Cardiac muscle cell (in vitro differentiated cells and primary cell): ENCODE measurements around the gene VSTM1. TPM values are rescaled to one million over a fixed set of nuclear protein-coding genes. Genes with fewer than 3 reads are reported as not detected.
A peak's percentile ranks its signal among the peaks of the same experiment; 100 is the strongest.

ENCODE experiments used
- DNase-seq, 2 donors: peaks; one replicate each; pipeline versions ENCODE4 v3.0.0 to v3.0.0-alpha.2; 2010 to 2017; ENCODE audit warnings: low read depth in 1 of 2, low spot score in 1 of 2
- H3K27ac ChIP-seq: fragments of 200-600 bp; sonication (generic); 2 replicates; pipeline ENCODE4 v1.5.1; 2016
- H3K27me3 ChIP-seq: fragments of 200-600 bp; sonication (generic); 2 replicates; pipeline ENCODE4 v1.6.0; 2016; ENCODE audit warnings: control low read depth
- H3K36me3 ChIP-seq: fragments of 200-600 bp; sonication (generic); 2 replicates; pipeline ENCODE4 v1.5.1; 2016; ENCODE audit warnings: control low read depth
- H3K4me1 ChIP-seq: fragments of 200-600 bp; sonication (generic); 2 replicates; pipeline ENCODE4 v1.8.1; 2017; ENCODE audit warnings: low read depth, mild to moderate bottlenecking, mixed run types
- H3K4me3 ChIP-seq: fragments of 200-600 bp; sonication (generic); 2 replicates; pipeline ENCODE4 v1.5.1; 2016; ENCODE audit warnings: mild to moderate bottlenecking
- H3K9me3 ChIP-seq: fragments of 200-600 bp; sonication (generic); 2 replicates; pipeline ENCODE4 v1.5.1; 2017; ENCODE audit warnings: low read depth, mild to moderate bottlenecking, control low read depth
- polyA plus RNA-seq: library from polyadenylated mRNA; unstranded; fragments of >200 nt; fragmentation: Nextera tagmentation; extraction: Ambion mirVana; gene quantifications from 2 replicates; pipeline ENCODE4 v1.2.1, GENCODE V29; 2016
- total RNA-seq: library from RNA; depleted of rRNA; stranded (reverse); fragments of >200 nt; gene quantifications from 2 replicates; pipeline ENCODE4 v1.2.3, GENCODE V29; 2016
- TF ChIP-seq, protein P1 (sequence below): IDR thresholded peaks from 2 replicates; pipeline ENCODE4 v1.5.1; 2012; ENCODE audit warnings: low read depth, mild to moderate bottlenecking, low read length

VSTM1 gene
- total and polyA plus RNA-seq, 2 experiments from 2014 or later: not detected

DNA sequence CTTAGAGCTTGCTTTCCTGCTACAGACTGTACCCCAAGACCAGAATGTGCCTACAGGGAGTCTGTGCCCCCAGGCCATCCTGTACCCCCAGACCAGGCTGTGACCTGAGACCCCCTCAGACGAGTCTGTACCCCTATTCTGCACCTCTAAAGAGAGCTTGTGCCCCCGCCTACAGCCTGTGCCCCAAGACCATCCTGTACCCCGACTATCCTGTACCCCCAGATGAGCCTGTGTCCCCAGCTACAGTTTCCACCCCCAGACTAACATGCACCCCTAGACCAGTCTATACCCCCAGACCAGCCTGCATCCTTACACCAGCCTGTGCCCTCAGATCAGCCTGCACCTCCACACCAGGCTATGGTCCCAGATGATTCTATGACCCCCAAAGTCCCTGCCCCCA is 70.2 kb downstream of the VSTM1 start:
- no peak for DNase-seq
- H3K4me3 ChIP-seq: no peak overlapping the region
- H3K27me3 ChIP-seq: no peaks in the 10 kb centered on the region
- H3K4me1 ChIP-seq: peaks cover 7% of the 10 kb centered on the region
- TF ChIP-seq, protein P1, sequence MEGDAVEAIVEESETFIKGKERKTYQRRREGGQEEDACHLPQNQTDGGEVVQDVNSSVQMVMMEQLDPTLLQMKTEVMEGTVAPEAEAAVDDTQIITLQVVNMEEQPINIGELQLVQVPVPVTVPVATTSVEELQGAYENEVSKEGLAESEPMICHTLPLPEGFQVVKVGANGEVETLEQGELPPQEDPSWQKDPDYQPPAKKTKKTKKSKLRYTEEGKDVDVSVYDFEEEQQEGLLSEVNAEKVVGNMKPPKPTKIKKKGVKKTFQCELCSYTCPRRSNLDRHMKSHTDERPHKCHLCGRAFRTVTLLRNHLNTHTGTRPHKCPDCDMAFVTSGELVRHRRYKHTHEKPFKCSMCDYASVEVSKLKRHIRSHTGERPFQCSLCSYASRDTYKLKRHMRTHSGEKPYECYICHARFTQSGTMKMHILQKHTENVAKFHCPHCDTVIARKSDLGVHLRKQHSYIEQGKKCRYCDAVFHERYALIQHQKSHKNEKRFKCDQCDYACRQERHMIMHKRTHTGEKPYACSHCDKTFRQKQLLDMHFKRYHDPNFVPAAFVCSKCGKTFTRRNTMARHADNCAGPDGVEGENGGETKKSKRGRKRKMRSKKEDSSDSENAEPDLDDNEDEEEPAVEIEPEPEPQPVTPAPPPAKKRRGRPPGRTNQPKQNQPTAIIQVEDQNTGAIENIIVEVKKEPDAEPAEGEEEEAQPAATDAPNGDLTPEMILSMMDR: no peak
- no peaks in the 10 kb centered on the region for H3K36me3 ChIP-seq
- no peaks in the 10 kb centered on the region for H3K9me3 ChIP-seq
- H3K27ac ChIP-seq: no peak overlapping the region

DNA sequence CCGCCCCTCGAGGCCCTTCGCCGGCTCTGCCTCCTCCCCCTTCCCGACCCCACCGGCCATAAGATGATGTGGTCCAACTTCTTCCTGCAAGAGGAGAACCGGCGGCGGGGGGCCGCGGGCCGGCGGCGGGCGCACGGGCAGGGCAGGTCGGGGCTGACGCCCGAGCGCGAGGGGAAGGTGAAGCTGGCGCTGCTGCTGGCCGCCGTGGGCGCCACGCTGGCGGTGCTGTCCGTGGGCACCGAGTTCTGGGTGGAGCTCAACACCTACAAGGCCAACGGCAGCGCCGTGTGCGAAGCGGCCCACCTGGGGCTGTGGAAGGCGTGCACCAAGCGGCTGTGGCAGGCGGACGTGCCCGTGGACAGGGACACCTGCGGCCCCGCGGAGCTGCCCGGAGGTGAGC is 70.9 kb downstream of the VSTM1 start:
- H3K27ac ChIP-seq: no peak overlapping the region
- H3K9me3 ChIP-seq: no peaks in the 10 kb centered on the region
- H3K36me3 ChIP-seq: no peaks in the 10 kb centered on the region
- no peaks in the 10 kb centered on the region for H3K27me3 ChIP-seq
- H3K4me3 ChIP-seq: no peak overlapping the region
- no peak for DNase-seq
- peaks cover 7% of the 10 kb centered on the region for H3K4me1 ChIP-seq
- TF ChIP-seq, protein P1: no peak

DNA sequence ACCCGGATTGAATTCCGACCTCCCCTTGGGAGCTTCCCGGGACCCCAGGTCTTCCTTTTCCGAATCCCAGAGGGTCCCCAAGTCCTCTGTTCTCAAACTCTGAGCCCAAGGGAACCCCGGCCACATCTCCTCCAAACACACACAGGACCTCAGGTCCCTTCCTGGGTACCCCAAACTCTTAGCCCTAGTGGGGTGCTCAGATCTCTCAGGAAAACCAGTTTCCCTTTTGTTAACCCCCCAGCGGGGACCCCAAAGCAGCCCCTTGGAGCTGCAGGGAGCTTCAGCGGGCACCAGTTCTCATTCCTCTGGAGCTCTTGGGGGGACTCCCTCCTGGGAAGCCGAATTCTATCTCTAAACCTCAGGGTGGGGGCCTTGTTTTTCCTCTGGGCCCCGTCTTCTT is 71.5 kb downstream of the VSTM1 start:
- Histone ChIP-seq H3K4me3 (peak overlapping the region; percentile 47), H3K4me1 (peaks cover 7% of the 10 kb centered on the region), H3K9me3 (no peaks in the 10 kb centered on the region), H3K27me3 (no peaks in the 10 kb centered on the region), H3K27ac (peak overlapping the region; percentile 88), H3K36me3 (no peaks in the 10 kb centered on the region)
- no peak for DNase-seq
- TF ChIP-seq, protein P1: no peak

DNA sequence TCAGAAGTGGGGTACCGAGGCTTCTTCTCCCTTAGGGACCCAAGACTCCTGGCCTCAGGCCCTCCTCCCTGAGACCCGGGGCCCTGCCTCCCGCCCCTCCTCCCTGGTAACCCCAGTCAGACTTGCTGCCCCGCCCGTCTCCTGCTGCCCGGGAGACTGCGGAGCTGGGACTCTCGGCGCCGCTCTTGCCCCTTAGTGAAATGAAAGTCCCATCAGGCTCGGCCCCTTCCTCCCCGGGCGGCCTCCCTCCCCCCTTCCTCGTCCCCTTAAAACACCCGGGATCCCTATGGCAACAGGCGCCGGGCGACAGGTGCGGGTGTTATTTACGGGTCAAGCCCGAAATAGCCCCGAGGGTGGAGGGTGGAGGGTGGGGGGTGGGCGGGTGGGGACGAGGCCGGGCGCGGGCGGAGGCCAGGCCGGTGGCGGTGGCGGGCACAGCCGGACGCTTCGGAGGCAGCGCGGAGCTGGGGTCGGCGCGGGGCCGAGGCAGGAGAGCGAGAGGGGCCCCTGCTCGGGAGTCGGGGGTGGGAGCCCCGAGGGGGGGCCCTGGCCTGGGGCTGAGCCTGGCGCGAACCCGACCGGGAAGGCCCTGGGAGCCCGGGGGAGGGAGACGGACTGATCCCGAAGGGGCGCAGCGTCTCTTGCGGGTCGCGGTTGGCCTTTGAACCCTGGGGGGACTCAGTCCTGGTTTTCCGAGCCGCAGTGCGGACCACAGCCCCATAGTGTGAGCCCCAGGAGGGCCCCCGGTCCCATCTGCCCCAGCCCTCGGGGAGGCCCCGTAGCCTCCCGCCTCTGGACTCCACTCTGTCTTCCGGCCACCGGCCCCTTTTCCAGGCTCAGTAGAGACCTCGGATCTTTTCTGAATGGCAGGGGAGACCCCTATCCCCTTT is 72.2 kb downstream of the VSTM1 start, which contains the start of gene CACNG6:
Gene CACNG6, plus strand, starts transcription at position 414 of the 890 bp plus-strand sequence. CDS start 1,241 bp downstream, outside the sequence.
- TF ChIP-seq, protein P1: no peak
- H3K36me3 ChIP-seq: no peaks in the 10 kb centered on the region
- H3K27me3 ChIP-seq: no peaks in the 10 kb centered on the region
- no peaks in the 10 kb centered on the region for H3K9me3 ChIP-seq
- H3K4me3 ChIP-seq: peak within 1 kb of the TSS; percentile 47
- H3K27ac ChIP-seq: peak within 1 kb of the TSS; percentile 88
- DNase-seq: peak; percentile 60 to 94
- H3K4me1 ChIP-seq: peaks cover 7% of the 10 kb centered on the region

Other genes with a start within 250 kb of the VSTM1 start
- gene NLRP12, start 239.6 kb downstream of the VSTM1 start, total RNA-seq: 0.21 TPM in 1 of 2 replicates, not detected in the other
- gene NLRP12, start 239.6 kb downstream of the VSTM1 start, polyA plus RNA-seq: not detected in 2 replicates
- gene MYADM, start 196.0 kb downstream of the VSTM1 start, total RNA-seq: 115 and 150 TPM in 2 replicates
- gene MYADM, start 196.0 kb downstream of the VSTM1 start, polyA plus RNA-seq: 166 and 183 TPM in 2 replicates
- gene PRKCG, start 181.7 kb downstream of the VSTM1 start, total RNA-seq: 0.63 and 4.3 TPM in 2 replicates
- 3.2 and 4.2 TPM in 2 replicates for gene PRKCG, start 181.7 kb downstream of the VSTM1 start, polyA plus RNA-seq
- gene CACNG7, start 154.6 kb downstream of the VSTM1 start, total RNA-seq: 0.60 and 1.9 TPM in 2 replicates
- 0.11 and 0.19 TPM in 2 replicates for gene CACNG7, start 154.6 kb downstream of the VSTM1 start, polyA plus RNA-seq
- 0.77 and 1.4 TPM in 2 replicates for gene CACNG8, start 101.0 kb downstream of the VSTM1 start, total RNA-seq
- gene CACNG8, start 101.0 kb downstream of the VSTM1 start, polyA plus RNA-seq: 0.68 and 1.0 TPM in 2 replicates
- 38.4 and 73.1 TPM in 2 replicates for gene CACNG6, start 72.3 kb downstream of the VSTM1 start, total RNA-seq
- 30.6 and 61.5 TPM in 2 replicates for gene CACNG6, start 72.3 kb downstream of the VSTM1 start, polyA plus RNA-seq
- gene TARM1, start 17.5 kb upstream of the VSTM1 start, total RNA-seq: not detected in 2 replicates
- gene TARM1, start 17.5 kb upstream of the VSTM1 start, polyA plus RNA-seq: not detected in 2 replicates
- gene OSCAR, start 36.9 kb upstream of the VSTM1 start, total RNA-seq: not detected in 2 replicates
- 0.32 and 0.61 TPM in 2 replicates for gene OSCAR, start 36.9 kb upstream of the VSTM1 start, polyA plus RNA-seq
- 58.8 and 104 TPM in 2 replicates for gene NDUFA3, start 39.0 kb upstream of the VSTM1 start, total RNA-seq
- 546 and 585 TPM in 2 replicates for gene NDUFA3, start 39.0 kb upstream of the VSTM1 start, polyA plus RNA-seq
- gene TFPT, start 51.8 kb upstream of the VSTM1 start, total RNA-seq: 26.1 and 27.5 TPM in 2 replicates
- 27.5 and 32.1 TPM in 2 replicates for gene TFPT, start 51.8 kb upstream of the VSTM1 start, polyA plus RNA-seq
- gene PRPF31, start 51.9 kb upstream of the VSTM1 start, total RNA-seq: 73.9 and 79.8 TPM in 2 replicates
- 110 and 113 TPM in 2 replicates for gene PRPF31, start 51.9 kb upstream of the VSTM1 start, polyA plus RNA-seq
- gene CNOT3, start 73.9 kb upstream of the VSTM1 start, total RNA-seq: 17.7 and 39.6 TPM in 2 replicates
- 52.1 and 52.8 TPM in 2 replicates for gene CNOT3, start 73.9 kb upstream of the VSTM1 start, polyA plus RNA-seq
- gene LENG1, start 95.8 kb upstream of the VSTM1 start, total RNA-seq: 10.3 and 10.6 TPM in 2 replicates
- 10.1 and 10.8 TPM in 2 replicates for gene LENG1, start 95.8 kb upstream of the VSTM1 start, polyA plus RNA-seq
- 0.74 and 1.2 TPM in 2 replicates for gene TMC4, start 109.3 kb upstream of the VSTM1 start, total RNA-seq
- gene TMC4, start 109.3 kb upstream of the VSTM1 start, polyA plus RNA-seq: 3.4 and 5.6 TPM in 2 replicates
- gene MBOAT7, start 125.7 kb upstream of the VSTM1 start, total RNA-seq: 131 and 134 TPM in 2 replicates
- 118 and 128 TPM in 2 replicates for gene MBOAT7, start 125.7 kb upstream of the VSTM1 start, polyA plus RNA-seq
- 113 and 130 TPM in 2 replicates for gene TSEN34, start 127.4 kb upstream of the VSTM1 start, total RNA-seq
- gene TSEN34, start 127.4 kb upstream of the VSTM1 start, polyA plus RNA-seq: 114 and 129 TPM in 2 replicates
- gene RPS9, start 137.0 kb upstream of the VSTM1 start, total RNA-seq: 1,874 and 2,216 TPM in 2 replicates
- gene RPS9, start 137.0 kb upstream of the VSTM1 start, polyA plus RNA-seq: 433 and 451 TPM in 2 replicates
- 0.27 and 0.49 TPM in 2 replicates for gene LILRB3, start 159.1 kb upstream of the VSTM1 start, total RNA-seq
- gene LILRB3, start 159.1 kb upstream of the VSTM1 start, polyA plus RNA-seq: 0.84 and 0.98 TPM in 2 replicates
- gene LILRA6, start 178.9 kb upstream of the VSTM1 start, total RNA-seq: 0.15 and 0.18 TPM in 2 replicates
- 0.27 TPM in 1 of 2 replicates, not detected in the other for gene LILRA6, start 178.9 kb upstream of the VSTM1 start, polyA plus RNA-seq
- gene LILRB5, start 193.4 kb upstream of the VSTM1 start, total RNA-seq: not detected in 2 replicates
- gene LILRB5, start 193.4 kb upstream of the VSTM1 start, polyA plus RNA-seq: 0.04 TPM in 1 of 2 replicates, not detected in the other
- gene LILRB2, start 217.2 kb upstream of the VSTM1 start, total RNA-seq: not detected in 2 replicates
- not detected in 2 replicates for gene LILRB2, start 217.2 kb upstream of the VSTM1 start, polyA plus RNA-seq
- not detected in 2 replicates for gene LILRA5, start 249.3 kb upstream of the VSTM1 start, total RNA-seq
- not detected in 2 replicates for gene LILRA5, start 249.3 kb upstream of the VSTM1 start, polyA plus RNA-seq